ENCODE results near the gene FGD3. TPM values are rescaled to one million over a fixed set of nuclear protein-coding genes. Genes with fewer than 3 reads are reported as not detected.

Gene FGD3
- polyA plus RNA-seq, 2 donors, result 2.1 to 2.3 TPM

- Histone ChIP-seq H3K27me3 (ENCODE audit: control insufficient read depth in 1 of 2, insufficient read depth in 2 of 2, low read length in 2 of 2) (no peaks in the 10 kb centered on the region), H3K36me3 (ENCODE audit: control insufficient read depth in 2 of 2, insufficient read depth in 2 of 2, low read length in 1 of 2) (no peaks in the 10 kb centered on the region), H3K4me3 (ENCODE audit: low read depth in 1 of 2, low read length in 2 of 2) (no peak overlapping the region), H3K9me3 (ENCODE audit: control insufficient read depth in 2 of 2, insufficient read depth in 1 of 2, low read depth in 1 of 2, low read length in 1 of 2) (no peaks in the 10 kb centered on the region), H3K4me1 (ENCODE audit: control insufficient read depth in 2 of 2, insufficient read depth in 2 of 2, low read length in 1 of 2) (no peaks in the 10 kb centered on the region), H3K27ac (ENCODE audit: low read depth in 2 of 2, low read length in 1 of 2) (no peak overlapping the region)
- WGBS, 2 donors, result 74 to 80% methylated on average over 8 of the region's 8 CpGs
Measured at GRCh38 chr9:93060746-93061259, 113.5 kb downstream of the FGD3 start.

GRCh38 chr9:93061260-93061751 lies 114.0 kb downstream of the FGD3 start:
- H3K27ac ChIP-seq (ENCODE audit: low read depth in 2 of 2, low read length in 1 of 2), result no peak overlapping the region
- no peaks in the 10 kb centered on the region for H3K4me1 ChIP-seq (ENCODE audit: control insufficient read depth in 2 of 2, insufficient read depth in 2 of 2, low read length in 1 of 2)
- no peaks in the 10 kb centered on the region for H3K27me3 ChIP-seq (ENCODE audit: control insufficient read depth in 1 of 2, insufficient read depth in 2 of 2, low read length in 2 of 2)
- WGBS, 2 donors, result 72 to 86% methylated on average over 4 of the region's 4 CpGs
- no peaks in the 10 kb centered on the region for H3K36me3 ChIP-seq (ENCODE audit: control insufficient read depth in 2 of 2, insufficient read depth in 2 of 2, low read length in 1 of 2)
- no peaks in the 10 kb centered on the region for H3K9me3 ChIP-seq (ENCODE audit: control insufficient read depth in 2 of 2, insufficient read depth in 1 of 2, low read depth in 1 of 2, low read length in 1 of 2)
- H3K4me3 ChIP-seq (ENCODE audit: low read depth in 1 of 2, low read length in 2 of 2), result no peak overlapping the region

DNA sequence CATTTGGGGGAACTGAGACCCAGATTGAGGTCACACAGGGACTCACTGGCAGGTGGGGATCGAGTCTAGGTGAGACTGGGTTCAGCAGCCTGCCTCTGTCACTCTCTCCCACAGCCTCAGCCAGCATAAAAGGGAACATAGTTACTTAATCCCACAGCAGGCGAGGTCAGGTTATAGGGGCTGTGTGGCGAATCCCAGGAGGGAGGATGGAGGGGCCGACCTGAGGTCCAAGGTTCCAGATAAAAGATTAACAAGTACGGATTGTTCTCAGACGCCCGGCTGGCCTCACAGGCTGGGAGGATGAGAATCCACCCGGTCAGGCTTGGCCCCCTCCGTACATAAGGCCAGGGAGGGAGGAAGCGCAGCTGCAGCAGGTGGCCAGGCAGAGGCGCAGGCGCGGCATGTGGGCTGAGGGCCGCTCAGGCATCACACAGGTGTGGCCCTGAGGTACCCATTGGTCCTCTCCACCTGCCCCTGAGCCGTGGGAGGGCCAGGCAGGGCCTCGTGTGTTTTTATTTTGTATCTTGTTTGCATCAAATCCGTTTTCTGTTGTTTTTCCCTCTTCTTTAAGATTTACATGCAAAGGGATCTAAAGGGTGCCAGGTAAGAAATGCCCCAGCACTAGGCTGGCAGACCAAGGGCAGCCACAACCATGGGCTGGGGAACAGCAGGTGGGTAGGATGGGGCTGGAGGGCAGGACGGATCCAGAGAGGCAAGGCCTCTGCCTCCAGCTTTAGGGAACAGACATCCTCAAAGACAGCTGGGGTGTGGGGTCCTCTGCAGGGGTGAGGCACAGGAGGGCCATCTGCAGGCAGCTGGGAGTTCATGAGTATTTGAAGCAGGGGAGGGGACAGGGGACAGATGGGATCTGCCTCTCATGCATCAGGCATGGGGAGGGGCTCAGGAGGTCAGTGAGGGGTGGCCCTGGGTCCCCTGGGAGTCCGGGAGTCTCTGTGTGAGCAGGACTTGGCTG lies 114.8 kb downstream of the FGD3 start:
- no peak overlapping the region for H3K27ac ChIP-seq (ENCODE audit: low read depth in 2 of 2, low read length in 1 of 2)
- no peaks in the 10 kb centered on the region for H3K36me3 ChIP-seq (ENCODE audit: control insufficient read depth in 2 of 2, insufficient read depth in 2 of 2, low read length in 1 of 2)
- no peaks in the 10 kb centered on the region for H3K9me3 ChIP-seq (ENCODE audit: control insufficient read depth in 2 of 2, insufficient read depth in 1 of 2, low read depth in 1 of 2, low read length in 1 of 2)
- no peaks in the 10 kb centered on the region for H3K4me1 ChIP-seq (ENCODE audit: control insufficient read depth in 2 of 2, insufficient read depth in 2 of 2, low read length in 1 of 2)
- H3K27me3 ChIP-seq (ENCODE audit: control insufficient read depth in 1 of 2, insufficient read depth in 2 of 2, low read length in 2 of 2), result no peaks in the 10 kb centered on the region
- H3K4me3 ChIP-seq (ENCODE audit: low read depth in 1 of 2, low read length in 2 of 2), result no peak overlapping the region
- 71 to 83% methylated on average over 18 to 19 of the region's 19 CpGs for WGBS, 2 donors

DNA sequence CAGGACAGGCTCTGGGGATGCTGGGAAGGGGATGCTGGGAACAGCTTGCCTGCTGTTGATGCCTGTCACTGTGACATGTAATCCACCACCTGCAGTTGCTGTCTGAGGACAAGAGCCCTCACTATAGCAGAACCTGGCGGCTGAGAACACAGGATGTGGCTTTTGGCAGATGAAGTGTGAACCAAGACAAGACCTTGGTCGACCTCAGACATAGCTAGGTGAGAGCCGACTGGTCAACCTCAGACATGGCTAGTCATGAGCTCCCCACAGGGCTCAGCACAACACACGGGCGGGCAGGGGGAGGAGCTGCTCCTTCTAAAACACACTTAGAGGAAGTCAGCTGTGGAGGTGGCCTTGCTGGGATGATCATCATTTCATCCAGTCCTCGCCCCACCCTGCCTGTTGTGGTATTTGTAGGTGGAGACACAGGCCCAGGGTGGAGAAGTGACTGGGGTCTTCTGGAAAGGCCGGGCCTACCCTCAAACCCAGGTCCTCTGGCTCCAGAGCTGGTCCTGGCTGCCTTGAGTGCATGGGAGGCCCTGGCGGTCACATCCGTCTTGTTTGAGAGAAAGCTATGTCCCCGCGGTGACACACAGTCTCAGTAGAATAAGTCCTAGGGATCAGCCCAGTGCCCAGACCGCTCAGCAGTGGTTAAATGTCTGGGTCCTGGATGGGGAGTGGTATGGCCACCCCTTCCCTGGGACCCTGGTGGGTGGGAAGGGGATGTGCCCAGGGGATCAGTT lies 117.2 kb downstream of the FGD3 start:
- no peak overlapping the region for H3K4me3 ChIP-seq (ENCODE audit: low read depth in 1 of 2, low read length in 2 of 2)
- H3K27ac ChIP-seq (ENCODE audit: low read depth in 2 of 2, low read length in 1 of 2), result no peak overlapping the region
- WGBS, 2 donors, result 66 to 70% methylated on average over 12 of the region's 12 CpGs
- no peaks in the 10 kb centered on the region for H3K9me3 ChIP-seq (ENCODE audit: control insufficient read depth in 2 of 2, insufficient read depth in 1 of 2, low read depth in 1 of 2, low read length in 1 of 2)
- H3K4me1 ChIP-seq (ENCODE audit: control insufficient read depth in 2 of 2, insufficient read depth in 2 of 2, low read length in 1 of 2), result no peaks in the 10 kb centered on the region
- H3K27me3 ChIP-seq (ENCODE audit: control insufficient read depth in 1 of 2, insufficient read depth in 2 of 2, low read length in 2 of 2), result no peaks in the 10 kb centered on the region
- H3K36me3 ChIP-seq (ENCODE audit: control insufficient read depth in 2 of 2, insufficient read depth in 2 of 2, low read length in 1 of 2), result no peaks in the 10 kb centered on the region

- H3K4me1 ChIP-seq (ENCODE audit: control insufficient read depth in 2 of 2, insufficient read depth in 2 of 2, low read length in 1 of 2), result no peaks in the 10 kb centered on the region
- H3K27ac ChIP-seq (ENCODE audit: low read depth in 2 of 2, low read length in 1 of 2), result no peak overlapping the region
- H3K4me3 ChIP-seq (ENCODE audit: low read depth in 1 of 2, low read length in 2 of 2), result no peak overlapping the region
- 50 to 60% methylated on average over 15 of the region's 15 CpGs for WGBS, 2 donors
- H3K36me3 ChIP-seq (ENCODE audit: control insufficient read depth in 2 of 2, insufficient read depth in 2 of 2, low read length in 1 of 2), result no peaks in the 10 kb centered on the region
- H3K9me3 ChIP-seq (ENCODE audit: control insufficient read depth in 2 of 2, insufficient read depth in 1 of 2, low read depth in 1 of 2, low read length in 1 of 2), result no peaks in the 10 kb centered on the region
- H3K27me3 ChIP-seq (ENCODE audit: control insufficient read depth in 1 of 2, insufficient read depth in 2 of 2, low read length in 2 of 2), result no peaks in the 10 kb centered on the region
Measured at GRCh38 chr9:93065135-93065720, 117.9 kb downstream of the FGD3 start.

GRCh38 chr9:93066978-93067603 lies 119.8 kb downstream of the FGD3 start:
- 91 to 95% methylated on average over 3 of the region's 3 CpGs for WGBS, 2 donors
- Histone ChIP-seq H3K36me3 (ENCODE audit: control insufficient read depth in 2 of 2, insufficient read depth in 2 of 2, low read length in 1 of 2) (no peaks in the 10 kb centered on the region), H3K4me3 (ENCODE audit: low read depth in 1 of 2, low read length in 2 of 2) (no peak overlapping the region)

DNA sequence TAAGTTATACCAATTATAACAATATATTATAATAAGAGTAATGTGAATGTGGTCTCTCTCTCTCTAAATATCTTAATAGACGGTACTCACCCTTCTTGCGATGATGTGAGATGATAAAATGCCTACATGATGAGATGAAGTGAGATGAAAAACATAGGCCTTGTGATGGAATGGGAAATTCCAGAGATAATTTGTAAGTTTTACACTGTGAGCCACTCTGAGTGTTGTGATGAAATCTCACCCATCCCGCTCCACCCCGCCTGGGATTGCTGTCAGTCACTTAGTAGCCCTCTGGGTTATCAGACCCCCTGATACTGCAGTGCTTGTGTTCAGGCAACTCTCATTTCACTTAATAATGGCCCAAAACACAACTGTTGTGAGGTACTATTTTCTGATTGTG lies 121.6 kb downstream of the FGD3 start:
- Histone ChIP-seq H3K36me3 (ENCODE audit: control insufficient read depth in 2 of 2, insufficient read depth in 2 of 2, low read length in 1 of 2) (no peaks in the 10 kb centered on the region), H3K4me1 (ENCODE audit: control insufficient read depth in 2 of 2, insufficient read depth in 2 of 2, low read length in 1 of 2) (peaks cover 2 to 3% of the 10 kb centered on the region in 2 donors), H3K27ac (ENCODE audit: low read depth in 2 of 2, low read length in 1 of 2) (no peak overlapping the region), H3K27me3 (ENCODE audit: control insufficient read depth in 1 of 2, insufficient read depth in 2 of 2, low read length in 2 of 2) (no peaks in the 10 kb centered on the region), H3K9me3 (ENCODE audit: control insufficient read depth in 2 of 2, insufficient read depth in 1 of 2, low read depth in 1 of 2, low read length in 1 of 2) (no peaks in the 10 kb centered on the region), H3K4me3 (ENCODE audit: low read depth in 1 of 2, low read length in 2 of 2) (no peak overlapping the region)
- 94 to 95% methylated on average over 4 of the region's 4 CpGs for WGBS, 2 donors

More at GRCh38 chr9:93066978-93067603, 119.8 kb downstream of the FGD3 start:
- Histone ChIP-seq H3K27ac (ENCODE audit: low read depth in 2 of 2, low read length in 1 of 2) (no peak overlapping the region), H3K9me3 (ENCODE audit: control insufficient read depth in 2 of 2, insufficient read depth in 1 of 2, low read depth in 1 of 2, low read length in 1 of 2) (no peaks in the 10 kb centered on the region), H3K4me1 (ENCODE audit: control insufficient read depth in 2 of 2, insufficient read depth in 2 of 2, low read length in 1 of 2) (peaks cover 0 to under 1% of the 10 kb centered on the region in 2 donors), H3K27me3 (ENCODE audit: control insufficient read depth in 1 of 2, insufficient read depth in 2 of 2, low read length in 2 of 2) (no peaks in the 10 kb centered on the region)

GRCh38 chr9:93071464-93071863 lies 124.1 kb downstream of the FGD3 start:
- Histone ChIP-seq H3K4me3 (ENCODE audit: low read depth in 1 of 2, low read length in 2 of 2) (no peak overlapping the region), H3K9me3 (ENCODE audit: control insufficient read depth in 2 of 2, insufficient read depth in 1 of 2, low read depth in 1 of 2, low read length in 1 of 2) (no peaks in the 10 kb centered on the region), H3K4me1 (ENCODE audit: control insufficient read depth in 2 of 2, insufficient read depth in 2 of 2, low read length in 1 of 2) (peaks cover 2 to 3% of the 10 kb centered on the region in 2 donors), H3K36me3 (ENCODE audit: control insufficient read depth in 2 of 2, insufficient read depth in 2 of 2, low read length in 1 of 2) (no peaks in the 10 kb centered on the region), H3K27ac (ENCODE audit: low read depth in 2 of 2, low read length in 1 of 2) (no peak overlapping the region), H3K27me3 (ENCODE audit: control insufficient read depth in 1 of 2, insufficient read depth in 2 of 2, low read length in 2 of 2) (no peaks in the 10 kb centered on the region)
- 51 to 66% methylated on average over 7 of the region's 7 CpGs for WGBS, 2 donors

GRCh38 chr9:93072383-93072795 lies 125.1 kb downstream of the FGD3 start:
- Histone ChIP-seq H3K27me3 (ENCODE audit: control insufficient read depth in 1 of 2, insufficient read depth in 2 of 2, low read length in 2 of 2) (no peaks in the 10 kb centered on the region), H3K36me3 (ENCODE audit: control insufficient read depth in 2 of 2, insufficient read depth in 2 of 2, low read length in 1 of 2) (no peaks in the 10 kb centered on the region), H3K4me3 (ENCODE audit: low read depth in 1 of 2, low read length in 2 of 2) (no peak overlapping the region), H3K4me1 (ENCODE audit: control insufficient read depth in 2 of 2, insufficient read depth in 2 of 2, low read length in 1 of 2) (peaks cover 2 to 3% of the 10 kb centered on the region in 2 donors), H3K9me3 (ENCODE audit: control insufficient read depth in 2 of 2, insufficient read depth in 1 of 2, low read depth in 1 of 2, low read length in 1 of 2) (no peaks in the 10 kb centered on the region), H3K27ac (ENCODE audit: low read depth in 2 of 2, low read length in 1 of 2) (no peak overlapping the region)
- 26 to 34% methylated on average over 5 of the region's 5 CpGs for WGBS, 2 donors

All from esophagus (tissue), 2 donors.